Femur (tissue), 1 donor: ENCODE data around the gene ELOVL1.
A peak's percentile ranks its signal among the peaks of the same experiment; 100 is the strongest.

ENCODE experiments used
- DNase-seq: peaks from one replicate; pipeline ENCODE4 v3.0.0-alpha.2; 2017

Gene ELOVL1

DNA sequence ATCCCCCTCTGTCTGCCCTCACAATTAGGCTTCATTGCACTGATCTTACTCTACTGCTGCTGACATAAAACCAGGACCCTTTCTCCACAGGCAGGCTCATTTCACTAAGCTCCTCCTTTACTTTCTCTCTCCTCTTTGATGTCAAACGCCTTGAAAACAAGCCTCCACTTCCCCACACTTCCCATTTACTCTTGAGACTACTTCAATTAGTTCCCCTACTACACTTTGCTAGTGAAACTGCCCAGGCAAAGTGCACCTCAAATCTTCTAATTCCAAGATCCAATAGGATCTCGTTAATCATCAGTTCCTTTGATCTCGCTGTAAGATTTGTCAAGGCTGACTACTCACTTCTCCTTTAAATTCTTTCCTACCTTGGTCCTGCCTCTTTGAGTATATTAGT lies 14.9 kb downstream of the ELOVL1 start:
- no peak for DNase-seq

GRCh38 chr1:43352351-43352705 lies 15.5 kb downstream of the ELOVL1 start:
- DNase-seq = no peak

DNA sequence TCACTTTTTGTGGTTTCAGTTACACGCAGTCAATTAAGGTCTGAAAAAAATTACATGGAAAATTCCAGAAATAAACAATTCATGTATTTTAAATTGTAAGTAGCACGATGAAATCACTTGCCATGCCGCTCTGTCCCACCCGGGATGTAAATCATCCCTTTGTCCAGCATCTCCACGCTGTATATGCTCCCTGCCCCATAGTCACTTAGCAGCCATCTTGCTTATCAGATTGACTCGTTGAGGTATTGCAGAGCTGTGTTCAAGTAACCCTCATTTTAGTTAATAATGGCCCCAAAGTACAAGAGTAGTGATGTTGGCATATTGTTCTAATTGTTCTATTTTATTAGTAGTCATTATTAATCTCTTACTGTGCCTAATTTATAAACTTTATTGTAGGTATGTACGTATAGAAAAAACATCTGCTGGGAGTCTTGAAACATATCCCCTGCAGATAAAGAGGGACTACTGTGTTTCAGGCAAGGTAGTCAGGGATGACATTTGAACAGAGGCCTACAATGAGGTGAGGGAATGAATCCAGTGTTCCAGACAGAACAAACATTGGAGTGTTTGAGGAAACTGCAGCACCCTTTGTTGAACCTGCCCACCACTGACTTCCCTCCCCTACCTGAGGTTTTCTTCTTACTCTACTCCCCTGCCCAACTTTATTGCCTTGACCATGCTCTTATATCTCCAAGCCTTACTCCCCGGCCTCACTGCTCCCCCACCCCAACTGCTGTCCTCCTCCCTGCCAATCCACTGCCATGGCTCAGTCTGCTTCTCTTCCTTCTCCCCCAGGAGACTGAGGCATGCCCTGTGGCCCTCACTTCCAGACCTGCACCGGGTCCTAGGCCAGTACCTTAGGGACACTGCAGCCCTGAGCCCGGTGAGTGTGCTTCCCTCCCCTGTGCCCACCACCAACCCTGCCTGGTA lies 16.1 kb downstream of the ELOVL1 start:
- DNase-seq = no peak

DNA sequence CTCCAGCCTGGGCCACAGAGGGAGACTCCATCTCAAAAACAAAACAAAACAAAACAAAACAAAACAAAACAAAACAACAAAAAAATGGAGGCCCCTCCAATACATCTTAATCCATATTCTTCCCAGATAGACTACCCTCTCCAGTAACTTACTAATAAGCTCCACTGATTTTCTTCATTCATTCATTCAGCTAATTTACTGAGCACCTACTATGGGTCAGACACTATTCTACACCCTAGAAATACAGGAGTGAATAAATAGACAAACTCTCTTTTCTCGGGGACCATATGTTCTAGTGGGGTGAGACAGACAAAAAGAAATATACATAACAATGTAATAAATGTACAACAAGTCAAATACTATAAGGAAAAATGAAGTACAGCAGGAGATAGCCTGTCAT lies 16.8 kb downstream of the ELOVL1 start:
- no peak for DNase-seq

DNA sequence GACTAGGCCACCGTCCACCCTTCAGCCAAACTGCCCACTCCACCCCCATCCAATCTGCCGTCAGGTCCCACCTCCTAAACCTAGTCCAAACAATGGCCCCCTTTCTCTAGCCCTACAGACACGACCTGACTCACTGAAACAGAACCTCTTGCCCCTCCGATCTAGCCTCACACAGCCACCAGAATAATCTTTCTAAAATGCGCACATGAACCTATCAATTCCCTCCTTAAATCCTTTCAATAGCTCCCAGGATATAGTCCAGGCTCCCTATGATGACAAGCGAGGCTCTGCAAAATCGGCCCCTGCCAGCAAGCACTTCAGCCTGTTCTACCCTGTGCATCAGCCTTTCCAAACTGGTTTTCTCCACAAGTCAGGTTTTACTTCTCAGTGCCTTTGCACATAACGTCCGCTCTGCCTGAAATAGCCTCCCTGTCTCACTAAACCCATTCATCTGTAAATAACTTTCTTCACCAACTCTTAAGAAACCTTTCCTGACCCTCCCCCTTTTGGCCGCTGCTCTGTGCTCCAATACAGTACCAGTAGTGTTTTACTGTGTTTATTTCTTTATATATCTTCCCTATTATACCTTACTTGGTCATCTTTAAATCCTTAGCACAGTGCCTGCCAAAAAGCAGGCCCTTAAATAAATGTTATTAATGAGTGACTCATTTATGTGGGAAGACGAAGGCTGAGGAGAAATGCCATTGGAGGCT lies 18.1 kb downstream of the ELOVL1 start:
- DNase-seq = no peak

- DNase-seq = peak; percentile 79
These were observed 18.8 kb downstream of the ELOVL1 start for GRCh38 chr1:43348809-43349593.

GRCh38 chr1:43348343-43348808 lies 19.4 kb downstream of the ELOVL1 start:
- DNase-seq = no peak

GRCh38 chr1:43346636-43347035 lies 21.2 kb downstream of the ELOVL1 start:
- no peak for DNase-seq

- no peak for DNase-seq
These were observed 22.7 kb downstream of the ELOVL1 start for GRCh38 chr1:43345120-43345519.

DNA sequence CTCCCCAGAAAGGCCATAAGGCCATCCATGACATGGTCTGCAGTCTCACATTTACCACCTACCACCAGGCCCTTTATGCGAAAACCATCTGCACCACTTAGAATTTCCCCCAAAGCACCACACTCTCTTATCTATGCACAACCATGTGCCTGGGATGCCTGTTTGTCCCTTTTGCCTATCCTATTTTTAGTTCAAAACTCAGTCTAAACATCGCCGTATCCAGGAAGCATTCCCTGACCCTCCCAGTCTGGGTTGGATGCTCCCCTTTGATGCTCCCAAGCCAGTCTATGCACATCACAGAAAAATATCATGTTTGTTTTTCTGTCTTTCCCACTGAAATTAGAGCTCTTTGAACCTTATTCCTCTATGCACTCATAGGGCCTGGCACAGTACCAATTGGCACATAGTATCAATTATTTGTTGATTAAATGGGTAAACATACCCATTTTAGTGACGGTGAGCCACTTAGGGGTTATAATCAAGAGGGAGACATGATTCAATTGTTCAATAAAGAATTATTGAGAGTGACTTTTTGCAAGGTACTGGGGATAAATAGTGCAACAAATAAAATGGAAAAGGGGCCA lies 23.5 kb downstream of the ELOVL1 start:
- no peak for DNase-seq

GRCh38 chr1:43340559-43340958 lies 27.3 kb downstream of the ELOVL1 start:
- no peak for DNase-seq

- DNase-seq = no peak
These were observed 28.1 kb downstream of the ELOVL1 start for GRCh38 chr1:43339584-43340232.

- no peak for DNase-seq
These were observed 29.8 kb downstream of the ELOVL1 start for GRCh38 chr1:43338001-43338400.

DNA sequence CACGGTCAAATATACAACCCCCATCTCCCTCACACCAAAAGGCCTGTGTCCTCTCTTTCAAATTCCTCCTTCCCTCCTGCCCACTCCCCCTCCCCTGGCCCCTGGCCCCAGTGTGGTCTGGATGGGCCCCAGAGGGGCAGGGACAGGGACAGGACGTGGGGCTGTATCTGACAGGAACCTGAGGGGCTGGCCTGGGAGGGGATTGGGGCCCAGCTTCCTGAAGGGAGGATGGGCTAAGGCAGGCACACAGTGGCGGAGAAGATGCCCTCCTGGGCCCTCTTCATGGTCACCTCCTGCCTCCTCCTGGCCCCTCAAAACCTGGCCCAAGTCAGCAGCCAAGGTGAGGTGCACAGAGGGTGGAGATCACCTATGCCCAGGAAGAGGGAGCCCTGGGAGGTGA lies 30.2 kb downstream of the ELOVL1 start, which contains the start of gene MPL:
Gene MPL (plus strand): TSS at position 231 of the 400 bp plus-strand sequence. CDS start 31 bp downstream, at position 262.
- DNase-seq = no peak

DNA sequence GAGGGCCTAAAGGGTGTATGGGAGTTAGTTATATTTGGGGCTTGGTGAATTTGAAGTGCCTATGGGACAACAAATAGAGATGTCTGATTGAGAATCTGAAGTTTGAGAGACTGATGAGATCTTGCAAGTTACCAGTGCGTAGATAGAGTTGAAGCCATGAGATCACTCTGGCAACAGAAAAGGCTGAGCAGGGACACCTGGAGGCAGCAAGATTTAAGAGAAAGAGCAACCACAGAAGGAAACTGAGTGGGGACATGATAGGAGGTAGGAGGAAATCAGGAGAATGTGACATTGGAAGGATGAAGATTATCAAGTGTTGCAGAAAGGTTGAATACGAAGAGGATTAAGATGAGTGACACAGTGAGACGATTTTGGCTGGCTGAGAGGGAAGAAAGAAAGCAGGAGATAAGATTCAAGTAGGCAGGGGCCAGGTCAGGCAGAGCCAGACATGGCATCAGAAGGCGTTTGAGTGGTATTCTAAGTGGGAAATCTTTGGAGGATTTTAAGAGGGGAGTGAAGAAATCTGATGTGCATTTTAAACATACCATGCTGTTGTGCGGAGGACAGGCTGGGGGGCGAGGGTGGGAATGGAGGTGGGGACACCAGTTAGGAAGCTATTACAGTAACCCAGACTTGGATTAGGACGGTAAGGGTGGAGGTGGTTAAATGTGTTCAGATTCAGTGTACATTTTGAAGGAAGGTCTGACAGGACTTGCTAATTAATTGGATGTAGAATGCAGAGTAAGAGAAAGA lies 33.2 kb downstream of the ELOVL1 start:
- no peak for DNase-seq

DNA sequence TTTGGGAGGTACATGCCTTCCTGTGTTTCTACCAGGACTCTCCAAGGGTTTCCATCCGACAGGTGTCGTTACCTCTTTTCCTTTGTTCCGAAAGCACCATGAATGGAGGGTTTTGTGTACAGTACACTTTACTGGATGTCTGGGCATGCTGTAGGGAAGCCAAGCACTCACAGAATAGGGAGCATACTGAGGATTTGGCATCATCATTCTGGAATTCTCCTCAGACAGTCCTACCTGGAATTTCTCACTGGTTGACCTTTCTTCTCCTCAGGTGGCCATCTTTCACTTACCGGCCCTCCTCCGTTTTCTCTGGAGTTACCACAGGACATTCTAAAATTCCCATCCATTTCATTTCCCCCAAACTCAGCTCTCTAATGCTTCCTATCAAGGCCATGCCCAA lies 36.1 kb downstream of the ELOVL1 start:
- no peak for DNase-seq

GRCh38 chr1:43329995-43330751 lies 37.6 kb downstream of the ELOVL1 start:
- peak; percentile 63 for DNase-seq

GRCh38 chr1:43327549-43328292 lies 40.1 kb downstream of the ELOVL1 start:
- DNase-seq = no peak

- no peak for DNase-seq
These were observed 42.4 kb downstream of the ELOVL1 start for GRCh38 chr1:43325381-43325780.

GRCh38 chr1:43324810-43325209 lies 43.0 kb downstream of the ELOVL1 start:
- DNase-seq = no peak
